SK-MEL-5 (cell line): ENCODE data around the gene FSIP1. TPM values are rescaled to one million over a fixed set of nuclear protein-coding genes. Genes with fewer than 3 reads are reported as not detected.

Experiments used
- DNase-seq: peaks from one replicate; pipeline ENCODE4 v3.0.0-alpha.2; 2016; ENCODE audit warnings: low read depth, low spot score
- in situ Hi-C: cut with HindIII; loops from 2 replicates; pipeline ENCODE4 v1.10.0; 2016; ENCODE audit warnings: low sequenced_read_pairs, high pct_unique_total_duplicates, low pct_unique_long_range_greater_than_20kb
- total RNA-seq: library from RNA; depleted of rRNA; stranded (reverse); fragments of >200 nt; shearing (Covaris generic); gene quantifications from 2 replicates; pipeline ENCODE4 v1.2.3, GENCODE V29; 2014

The FSIP1 gene
- total RNA-seq, 1 experiment from 2014 or later: 0.42 TPM

GRCh38 chr15:39796601-39797000 is 14.0 kb upstream of the FSIP1 start:
- no peak for DNase-seq
- in situ Hi-C loops: no loop called here

- in situ Hi-C loops: no loop called here
- DNase-seq: no peak
Measured at GRCh38 chr15:39795486-39795885, 12.8 kb upstream of the FSIP1 start.

- in situ Hi-C loops: no loop called here
- DNase-seq: no peak
Measured at GRCh38 chr15:39794954-39795353, 12.3 kb upstream of the FSIP1 start.

GRCh38 chr15:39793923-39794322 is 11.3 kb upstream of the FSIP1 start:
- in situ Hi-C loops: no loop called here

GRCh38 chr15:39792844-39793335 is 10.2 kb upstream of the FSIP1 start:
- no peak for DNase-seq
- in situ Hi-C loops: no loop called here

More at GRCh38 chr15:39793923-39794322, 11.3 kb upstream of the FSIP1 start:
- no peak for DNase-seq

- in situ Hi-C loops: no loop called here
- DNase-seq: no peak
Measured at GRCh38 chr15:39792025-39792843, 9.6 kb upstream of the FSIP1 start.

- in situ Hi-C loops: no loop called here
- DNase-seq: no peak
Measured at GRCh38 chr15:39789736-39790135, 7.1 kb upstream of the FSIP1 start.

- in situ Hi-C loops: no loop called here
- no peak for DNase-seq
Measured at GRCh38 chr15:39788800-39789565, 6.3 kb upstream of the FSIP1 start.

- DNase-seq: no peak
- in situ Hi-C loops: no loop called here
Measured at GRCh38 chr15:39788108-39788507, 5.5 kb upstream of the FSIP1 start.

GRCh38 chr15:39787479-39787878 is 4.8 kb upstream of the FSIP1 start:
- no peak for DNase-seq
- in situ Hi-C loops: no loop called here

GRCh38 chr15:39786447-39787056 is 3.9 kb upstream of the FSIP1 start:
- DNase-seq: peak; percentile 73
- in situ Hi-C loops: no loop called here

GRCh38 chr15:39785841-39786240 is 3.2 kb upstream of the FSIP1 start:
- DNase-seq: no peak
- in situ Hi-C loops: no loop called here

GRCh38 chr15:39785139-39785538 is 2.5 kb upstream of the FSIP1 start:
- in situ Hi-C loops: no loop called here
- no peak for DNase-seq

- in situ Hi-C loops: no loop called here
- no peak for DNase-seq
Measured at GRCh38 chr15:39784638-39785037, 2.0 kb upstream of the FSIP1 start.

GRCh38 chr15:39784125-39784524 is 1.5 kb upstream of the FSIP1 start:
- in situ Hi-C loops: no loop called here
- no peak for DNase-seq

GRCh38 chr15:39783244-39783820 is 691 bp upstream of the FSIP1 start:
- DNase-seq: no peak
- in situ Hi-C loops: no loop called here

GRCh38 chr15:39781967-39782302 is 706 bp downstream of the FSIP1 start:
- in situ Hi-C loops: no loop called here

More at GRCh38 chr15:39781967-39782302, 706 bp downstream of the FSIP1 start:
- DNase-seq: no peak
